CMK (cell line): ENCODE results near the gene KRTAP5-11.
"Not testable (repeated sequence)": the region's sequence is repeated elsewhere in the genome, so short reads cannot be mapped to it uniquely, and the experiment has no call there.

Experiments used
- DNase-seq: peaks from one replicate; pipeline ENCODE4 v3.0.0-alpha.2; 2010; ENCODE audit warnings: low read depth

Gene KRTAP5-11, protein sequence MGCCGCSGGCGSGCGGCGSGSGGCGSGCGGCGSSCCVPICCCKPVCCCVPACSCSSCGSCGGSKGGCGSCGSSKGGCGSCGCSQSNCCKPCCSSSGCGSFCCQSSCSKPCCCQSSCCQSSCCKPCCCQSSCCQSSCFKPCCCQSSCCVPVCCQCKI

DNA sequence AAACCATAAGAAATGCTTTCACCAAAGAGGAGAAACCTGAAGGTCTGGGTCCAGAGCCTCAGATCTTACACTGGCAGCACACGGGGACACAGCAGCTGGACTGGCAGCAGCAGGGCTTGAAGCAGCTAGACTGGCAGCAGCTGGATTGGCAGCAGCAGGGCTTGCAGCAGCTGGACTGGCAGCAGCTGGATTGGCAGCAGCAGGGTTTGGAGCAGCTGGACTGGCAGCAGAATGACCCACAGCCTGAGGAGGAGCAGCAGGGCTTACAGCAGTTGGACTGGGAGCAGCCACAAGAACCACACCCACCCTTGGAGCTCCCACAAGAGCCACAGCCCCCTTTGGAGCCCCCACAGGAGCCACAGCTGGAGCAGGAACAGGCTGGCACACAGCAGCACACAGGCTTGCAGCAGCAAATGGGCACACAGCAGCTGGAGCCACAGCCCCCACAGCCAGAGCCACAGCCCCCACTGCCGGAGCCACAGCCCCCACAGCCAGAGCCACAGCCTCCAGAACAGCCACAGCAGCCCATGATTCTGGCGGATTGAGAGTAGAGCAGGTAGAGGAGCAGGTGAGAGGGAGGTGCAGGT lies at the start of gene KRTAP5-11:
KRTAP5-11 (minus strand) TSS at position 567 of the 587 bp plus-strand sequence; CDS start at position 529, 38 bp downstream.
- no peak for DNase-seq

DNA sequence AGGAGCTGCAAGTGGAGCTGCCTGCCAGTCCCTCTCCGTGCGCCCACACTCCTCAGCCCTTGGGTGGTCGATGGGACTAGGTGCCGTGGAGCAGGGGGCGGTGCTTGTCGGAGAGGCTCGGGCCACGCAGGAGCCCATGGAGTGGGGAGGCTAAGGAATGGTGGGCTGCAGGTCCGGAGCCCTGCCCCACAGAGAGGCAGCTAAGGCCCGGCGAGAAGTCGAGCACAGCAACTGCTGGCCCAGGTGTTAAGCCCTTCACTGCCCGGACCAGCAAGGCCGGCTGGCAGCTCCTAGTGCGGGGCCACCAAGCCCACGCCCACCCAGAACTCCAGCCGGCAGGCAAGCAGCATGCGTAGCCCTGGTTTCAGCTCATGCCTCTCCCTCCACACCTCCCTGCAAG lies 48.9 kb upstream of the KRTAP5-11 start:
- not testable (repeated sequence) for DNase-seq

DNA sequence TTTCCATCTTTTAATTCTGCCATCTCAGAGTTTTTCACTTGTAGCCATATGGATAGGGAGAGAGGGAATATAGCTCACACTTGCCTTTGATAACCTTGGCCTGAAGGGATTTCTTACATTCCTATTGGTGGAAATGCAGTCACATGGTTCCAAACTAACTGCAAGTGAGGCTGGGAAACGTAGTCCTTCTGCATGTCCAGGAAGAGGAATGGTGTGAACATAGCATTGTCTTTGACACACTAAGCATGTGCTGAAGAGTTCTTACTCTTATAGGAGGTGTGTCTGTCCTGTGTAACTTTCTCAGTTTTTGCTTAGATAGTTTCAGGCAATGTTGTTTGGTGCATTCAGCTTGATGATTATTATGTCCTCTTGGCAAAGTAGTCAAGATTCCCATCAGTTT lies 47.4 kb upstream of the KRTAP5-11 start:
- DNase-seq = peak; percentile 49

DNA sequence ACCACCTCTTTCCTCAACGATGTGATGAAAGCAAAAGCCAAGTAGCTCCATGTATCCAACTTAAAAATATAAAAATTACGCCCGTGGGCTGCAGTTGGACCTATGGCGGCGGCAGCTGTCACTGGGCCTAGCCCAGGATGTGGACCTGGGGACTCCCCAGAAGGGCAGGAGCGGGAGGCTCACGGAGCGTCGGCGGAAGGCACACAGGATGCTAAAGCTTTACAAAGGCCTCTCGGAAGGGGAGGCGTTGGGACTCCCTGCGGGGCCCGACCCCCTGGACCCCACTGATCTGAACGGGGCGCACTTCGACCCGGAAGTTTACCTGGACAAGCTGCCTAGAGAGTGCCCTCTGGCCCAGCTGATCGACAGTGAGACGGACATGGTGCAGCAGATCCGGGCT lies 46.3 kb upstream of the KRTAP5-11 start:
- DNase-seq = not testable (repeated sequence)

DNA sequence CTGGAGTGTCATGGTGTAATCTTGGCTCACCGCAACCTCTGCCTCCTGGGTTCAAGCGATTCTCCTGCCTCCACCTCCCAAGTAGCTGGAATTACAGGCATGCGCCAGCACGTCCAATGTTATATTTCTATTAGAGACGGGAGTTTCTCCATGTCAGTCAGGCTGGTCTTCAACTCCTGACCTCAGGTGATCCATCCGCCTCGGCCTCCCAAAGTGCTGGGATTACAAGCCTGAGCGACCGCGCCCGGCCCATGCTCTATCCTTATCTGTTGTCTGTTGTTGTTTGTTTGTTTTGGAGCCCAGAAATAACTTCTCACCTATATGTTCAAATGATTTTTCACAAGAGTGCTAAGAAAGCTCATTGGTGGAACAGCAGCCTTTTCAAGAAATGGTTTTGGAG lies 40.6 kb upstream of the KRTAP5-11 start:
- not testable (repeated sequence) for DNase-seq

DNA sequence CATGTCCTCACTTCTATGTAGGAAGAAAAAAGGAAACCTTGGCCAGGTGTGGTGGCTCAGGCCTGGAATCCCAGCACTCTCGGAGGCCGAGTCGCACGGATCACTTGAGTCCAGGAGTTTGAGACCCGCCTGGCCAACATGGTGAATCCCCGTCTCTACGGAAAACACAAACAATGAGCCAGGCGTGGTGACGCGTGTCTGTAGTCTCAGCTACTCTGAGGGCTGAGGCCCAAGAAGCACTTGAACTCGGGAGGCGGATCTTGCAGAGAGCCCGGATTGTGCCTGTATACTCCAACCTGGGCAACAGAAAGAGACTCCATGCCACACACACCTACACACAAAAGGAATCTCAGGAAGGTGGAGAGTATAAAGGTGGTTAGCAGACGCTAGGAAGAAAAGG lies 39.9 kb upstream of the KRTAP5-11 start:
- not testable (repeated sequence) for DNase-seq

DNA sequence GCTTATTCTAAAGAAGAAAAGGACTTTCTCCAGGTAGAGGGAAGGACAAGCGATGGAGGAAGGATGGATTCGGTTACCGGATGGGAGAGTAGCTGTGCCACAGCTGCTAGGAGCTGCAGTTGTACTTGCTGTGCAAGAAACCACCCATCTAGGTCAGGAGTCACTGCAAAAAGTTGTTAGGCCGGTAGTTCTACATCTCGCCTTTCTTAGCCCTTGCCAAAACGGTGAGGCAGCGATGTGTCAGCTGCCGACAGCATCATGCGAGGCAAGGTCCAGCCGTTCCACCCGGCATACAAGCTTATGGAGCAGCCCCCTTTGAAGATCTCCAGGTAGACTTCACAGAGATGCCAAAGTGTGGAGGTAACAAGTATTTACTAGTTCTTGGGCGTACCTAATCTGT lies 32.3 kb upstream of the KRTAP5-11 start:
- DNase-seq = not testable (repeated sequence)

DNA sequence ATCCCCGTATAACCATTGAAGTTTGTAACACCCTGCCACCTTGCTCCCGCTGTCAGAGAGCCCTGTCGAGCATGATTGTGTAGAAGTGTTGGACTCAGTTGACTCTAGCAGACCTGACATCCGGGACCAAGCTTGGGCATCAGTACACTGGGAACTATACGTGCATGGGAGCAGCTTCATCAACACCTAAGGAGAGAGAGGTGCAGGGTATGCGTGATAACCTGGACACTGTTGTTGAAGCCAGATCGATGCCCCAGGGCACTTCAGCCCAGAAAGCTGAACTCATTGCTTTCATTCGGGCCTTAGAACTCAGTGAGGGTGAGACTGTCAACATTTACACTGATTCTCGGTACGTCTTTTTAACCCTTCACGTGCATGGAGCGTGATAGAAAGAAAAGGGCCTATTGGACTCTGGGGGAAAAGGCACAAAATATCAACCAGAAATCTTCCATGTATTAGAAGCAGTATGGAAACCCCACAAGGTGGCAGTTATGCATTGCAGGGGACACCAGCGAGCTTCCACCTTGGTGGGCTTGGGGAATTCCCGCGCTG lies 31.8 kb upstream of the KRTAP5-11 start:
- DNase-seq = not testable (repeated sequence)

DNA sequence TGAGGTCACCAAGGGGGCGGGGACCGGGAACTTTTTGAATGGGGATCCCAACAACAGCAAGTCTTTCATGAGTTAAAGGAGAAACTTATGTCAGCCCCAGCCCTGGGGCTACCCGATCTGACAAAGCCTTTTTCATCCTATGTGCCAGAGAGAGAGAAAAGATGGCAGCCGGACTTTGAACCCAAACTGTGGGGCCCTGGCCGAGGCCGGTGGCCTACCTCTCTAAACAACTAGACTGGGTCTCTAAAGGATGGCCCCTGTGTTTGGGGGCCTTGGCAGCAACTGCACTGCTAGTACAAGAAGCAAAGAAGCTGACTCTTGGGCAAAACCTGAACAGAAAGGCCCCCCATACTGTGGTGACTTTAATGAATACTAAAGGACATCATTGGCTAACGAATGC lies 31.3 kb upstream of the KRTAP5-11 start:
- not testable (repeated sequence) for DNase-seq

DNA sequence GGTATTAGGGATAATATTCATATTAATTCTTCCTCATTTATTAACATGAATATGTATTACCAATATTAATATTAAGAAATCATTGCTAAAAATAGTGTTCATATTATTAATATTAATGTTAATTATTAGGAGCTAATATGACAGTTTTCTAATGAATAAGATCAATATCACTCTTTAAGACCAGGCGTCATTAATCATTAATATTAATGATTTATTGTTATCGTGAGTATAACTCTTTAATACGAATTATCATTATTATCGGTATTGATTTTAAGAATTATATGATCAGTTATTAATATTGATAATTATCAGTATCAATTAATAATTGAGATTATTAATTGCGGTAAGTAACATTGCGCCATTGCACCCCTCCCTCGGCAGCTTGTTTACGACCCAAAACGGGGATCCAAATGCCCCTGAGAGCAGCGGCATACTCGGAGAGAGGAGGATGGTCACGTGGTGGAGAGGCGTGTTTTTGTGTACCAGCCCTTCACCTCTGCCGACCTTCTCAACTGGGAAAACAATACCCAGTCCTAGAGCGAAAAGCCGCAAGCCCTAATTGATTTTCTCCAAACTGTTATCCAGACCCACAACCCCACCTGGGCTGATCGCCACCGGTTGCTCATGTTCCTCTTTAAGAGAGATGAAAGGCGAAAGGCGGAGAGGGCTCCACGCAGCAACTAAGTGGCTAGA lies 28.7 kb upstream of the KRTAP5-11 start:
- not testable (repeated sequence) for DNase-seq

DNA sequence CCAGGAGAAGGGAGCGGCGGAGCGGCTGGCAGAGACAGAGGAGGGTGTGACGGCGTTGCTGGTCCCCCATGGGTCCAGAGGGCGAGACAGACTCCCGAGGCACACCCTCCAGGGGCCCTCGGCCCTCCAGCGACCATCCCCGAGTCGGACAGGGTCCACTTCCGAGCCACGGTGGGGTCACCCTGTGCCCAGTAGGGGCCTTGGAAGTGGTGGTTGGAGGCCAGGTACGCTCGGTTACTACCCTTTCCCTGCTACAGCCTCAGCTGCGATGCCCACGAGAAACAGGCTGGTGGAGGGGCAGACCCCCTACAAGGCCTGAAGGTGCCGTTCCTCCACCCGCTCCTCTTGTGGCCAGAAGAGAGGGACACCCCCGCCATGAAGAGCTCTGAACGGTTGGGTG lies 25.6 kb upstream of the KRTAP5-11 start:
- not testable (repeated sequence) for DNase-seq

DNA sequence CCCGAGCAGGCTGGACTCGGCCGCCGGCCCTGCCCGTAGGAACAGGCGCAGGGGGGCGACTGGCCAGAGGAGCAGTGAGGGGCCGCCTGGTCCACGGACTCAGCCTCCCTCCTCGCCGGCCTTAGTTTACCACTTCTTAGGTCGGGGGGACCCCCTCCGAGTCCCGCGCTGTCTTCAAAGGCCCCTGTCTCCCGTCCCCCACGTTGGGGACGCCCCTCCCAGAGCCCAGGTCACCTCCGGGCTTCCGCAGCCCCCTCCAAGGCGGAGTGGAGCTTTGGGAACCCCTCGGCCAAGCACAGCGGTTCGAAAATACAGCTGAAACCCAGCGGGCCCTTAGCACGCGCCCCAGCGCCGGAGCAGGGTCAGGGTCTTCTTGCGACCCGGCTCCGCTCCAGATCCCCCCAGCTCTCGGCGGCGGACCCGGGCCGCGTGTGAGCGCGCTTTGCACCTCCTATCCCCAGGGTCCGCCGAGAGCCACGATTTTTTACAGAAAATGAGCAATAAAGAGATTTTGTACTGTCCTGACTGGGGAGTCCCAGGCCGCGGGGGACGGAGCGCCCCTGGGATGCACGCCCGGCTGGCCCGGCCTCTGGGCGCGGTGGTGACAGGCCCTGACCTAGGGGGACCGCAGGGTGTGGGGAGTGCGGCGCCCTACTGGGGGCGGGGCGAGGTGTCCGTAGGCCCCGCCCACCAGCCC lies 25.0 kb upstream of the KRTAP5-11 start:
- DNase-seq = not testable (repeated sequence)

DNA sequence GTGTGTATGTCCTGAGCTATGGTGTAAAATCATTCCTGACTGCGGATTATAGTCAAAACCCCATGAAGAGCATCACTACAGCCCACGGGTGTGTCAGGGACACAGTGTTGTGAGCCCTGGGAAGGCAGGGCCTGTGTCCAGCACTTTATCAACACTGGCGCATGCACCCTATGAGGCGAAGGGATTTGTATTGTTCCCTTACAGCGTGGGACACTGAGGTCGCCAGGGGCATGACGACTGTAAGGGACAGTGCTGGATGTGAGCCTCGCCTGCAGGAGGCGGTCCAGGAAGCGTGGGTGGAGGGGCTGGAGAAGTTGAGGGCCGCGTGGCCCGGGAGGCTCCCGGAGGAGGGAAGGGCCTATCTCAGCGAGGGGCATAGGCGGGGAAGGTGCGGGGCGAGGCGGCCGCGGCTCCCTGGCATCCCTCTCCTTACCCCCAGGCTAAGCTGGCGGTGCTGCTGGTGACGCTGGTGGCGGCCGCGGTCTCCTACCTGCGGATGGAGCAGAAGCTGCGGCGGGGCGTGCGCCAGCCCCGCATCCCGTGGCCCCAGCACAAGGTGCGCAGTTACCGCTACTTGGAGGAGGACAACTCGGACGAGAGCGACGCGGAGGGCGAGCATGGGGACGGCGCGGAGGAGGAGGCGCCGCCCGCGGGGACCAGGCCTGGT lies 24.3 kb upstream of the KRTAP5-11 start:
- not testable (repeated sequence) for DNase-seq

DNA sequence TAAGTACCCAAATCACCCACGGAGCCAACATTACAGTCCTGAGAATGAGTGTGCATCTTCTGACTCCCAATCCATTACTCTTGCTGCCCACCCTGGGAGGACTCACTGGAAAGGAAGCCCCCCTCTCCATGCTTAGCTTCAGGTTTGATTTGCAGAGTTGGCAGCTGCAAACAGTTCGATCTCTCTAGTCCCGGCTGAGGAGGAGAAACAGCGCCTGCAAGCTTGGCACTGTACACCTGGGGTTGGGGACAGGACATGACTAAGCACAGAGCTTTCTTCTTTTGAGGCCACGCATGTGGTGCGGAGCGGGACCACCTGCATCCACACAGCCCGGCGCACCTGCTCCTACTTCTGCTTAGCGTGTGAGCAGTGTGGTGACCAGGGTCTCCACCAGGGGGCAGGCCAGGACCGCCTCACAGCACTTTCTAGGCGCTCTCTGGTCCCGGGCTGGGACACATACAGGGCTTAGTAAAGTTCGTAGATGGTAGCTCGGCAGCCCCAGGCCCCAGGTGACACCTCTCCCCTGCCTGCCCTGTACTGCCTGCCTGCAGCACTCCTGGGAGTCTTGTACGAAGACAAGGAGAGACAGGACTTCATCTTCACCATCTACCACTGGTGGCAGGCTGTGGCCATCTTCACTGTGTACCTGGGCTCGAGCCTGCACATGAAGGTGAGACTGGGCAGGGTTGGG lies 22.3 kb upstream of the KRTAP5-11 start:
- not testable (repeated sequence) for DNase-seq

DNA sequence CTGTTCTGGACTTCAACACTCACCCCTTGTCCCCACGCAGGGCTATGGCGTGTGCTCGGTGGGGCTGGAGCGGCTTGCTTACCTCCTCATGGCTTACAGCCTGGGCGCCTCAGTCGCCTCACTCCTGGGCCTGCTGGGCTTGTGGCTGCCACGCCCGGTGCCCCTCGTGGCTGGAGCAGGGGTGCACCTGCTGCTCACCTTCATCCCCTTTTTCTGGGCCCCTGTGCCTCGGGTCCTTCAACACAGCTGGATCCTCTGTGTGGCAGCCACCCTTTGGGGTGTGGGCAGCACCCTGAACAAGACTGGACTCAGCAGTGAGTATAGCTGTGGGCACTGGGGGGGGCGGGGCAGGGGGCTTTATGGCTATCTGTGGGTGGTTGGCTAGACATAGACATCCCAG lies 20.5 kb upstream of the KRTAP5-11 start:
- DNase-seq = not testable (repeated sequence)

DNA sequence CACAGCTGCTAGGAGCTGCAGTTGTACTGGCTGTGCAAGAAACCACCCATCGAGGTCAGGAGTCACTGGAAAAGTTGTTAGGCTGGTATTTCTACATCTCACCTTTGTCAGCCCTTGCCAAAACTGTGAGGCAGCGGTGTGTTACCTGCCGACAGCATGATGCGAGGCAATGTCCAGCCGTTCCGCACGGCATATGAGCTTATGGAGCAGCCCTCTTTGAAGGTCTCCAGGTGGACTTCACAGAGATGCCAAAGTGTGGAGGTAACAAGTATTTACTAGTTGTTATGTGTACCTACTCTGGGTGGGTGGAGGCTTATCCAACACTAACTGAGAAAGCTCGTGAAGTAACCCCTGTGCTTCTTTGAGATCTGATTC lies 6.9 kb upstream of the KRTAP5-11 start:
- not testable (repeated sequence) for DNase-seq

DNA sequence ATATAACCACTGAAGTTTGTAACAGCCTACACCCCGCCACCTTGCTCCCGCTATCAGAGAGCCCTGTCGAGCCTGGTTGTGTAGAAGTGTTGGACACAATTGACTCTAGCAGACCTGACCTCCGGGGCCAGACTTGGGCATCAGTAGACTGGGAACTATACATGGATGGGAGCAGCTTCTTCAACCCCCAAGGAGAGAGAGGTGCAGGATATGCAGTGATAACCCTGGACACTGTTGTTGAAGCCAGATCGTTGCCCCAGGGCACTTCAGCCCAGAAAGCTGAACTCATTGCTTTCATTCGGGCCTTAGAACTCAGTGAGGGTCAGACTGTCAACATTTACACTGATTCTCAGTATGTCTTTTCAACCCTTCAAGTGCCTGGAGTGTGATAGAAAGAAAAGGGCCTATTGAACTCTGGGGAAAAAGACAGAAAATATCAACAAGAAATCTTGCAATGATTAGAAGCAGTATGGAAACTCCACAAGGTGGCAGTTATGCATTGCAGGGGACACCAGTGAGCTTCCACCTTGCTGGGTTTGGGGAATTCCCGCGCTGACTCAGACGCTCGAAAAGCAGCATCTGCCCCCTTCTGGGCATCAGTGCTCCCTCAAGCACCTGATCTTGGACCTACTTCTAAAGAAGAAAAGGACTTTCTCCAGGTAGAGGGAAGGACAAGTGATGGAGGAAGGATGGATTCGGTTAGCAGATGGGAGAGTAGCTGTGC lies 6.3 kb upstream of the KRTAP5-11 start:
- DNase-seq = not testable (repeated sequence)

DNA sequence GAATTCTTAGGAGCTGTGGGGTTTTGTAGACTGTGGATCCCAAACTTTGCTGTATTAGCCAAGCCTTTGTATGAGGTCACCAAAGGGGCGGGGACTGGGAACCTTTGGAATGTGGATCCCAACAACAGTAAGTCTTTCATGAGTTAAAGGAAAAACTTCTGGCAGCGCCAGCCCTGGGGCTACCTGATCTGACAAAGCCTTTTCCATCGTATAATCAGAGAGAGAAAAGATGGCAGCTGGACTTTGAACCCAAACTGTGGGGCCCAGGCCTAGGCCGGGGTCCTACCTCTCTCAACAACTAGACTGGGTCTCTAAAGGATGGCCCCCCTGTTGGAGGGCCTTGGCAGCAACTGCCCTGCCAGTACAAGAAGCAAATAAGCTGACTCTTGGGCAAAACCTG lies 5.6 kb upstream of the KRTAP5-11 start:
- DNase-seq = not testable (repeated sequence)

DNA sequence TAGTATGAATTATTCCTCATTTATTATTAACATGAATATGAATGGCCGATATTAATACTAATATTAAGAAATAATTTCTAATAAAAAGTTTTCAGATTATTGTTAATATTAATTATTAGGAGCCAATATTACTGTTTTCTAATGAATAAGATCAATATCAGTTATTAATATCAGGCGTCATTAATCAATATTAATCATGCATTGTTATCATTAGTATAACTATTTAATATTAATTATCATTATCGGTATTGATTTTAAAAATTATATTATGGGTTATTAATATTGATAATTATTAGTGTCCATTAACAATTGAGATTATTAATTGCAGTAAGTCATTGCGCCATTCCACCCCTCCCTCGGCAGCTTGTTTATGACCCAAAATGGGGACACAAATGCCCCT lies 3.0 kb upstream of the KRTAP5-11 start:
- DNase-seq = not testable (repeated sequence)

DNA sequence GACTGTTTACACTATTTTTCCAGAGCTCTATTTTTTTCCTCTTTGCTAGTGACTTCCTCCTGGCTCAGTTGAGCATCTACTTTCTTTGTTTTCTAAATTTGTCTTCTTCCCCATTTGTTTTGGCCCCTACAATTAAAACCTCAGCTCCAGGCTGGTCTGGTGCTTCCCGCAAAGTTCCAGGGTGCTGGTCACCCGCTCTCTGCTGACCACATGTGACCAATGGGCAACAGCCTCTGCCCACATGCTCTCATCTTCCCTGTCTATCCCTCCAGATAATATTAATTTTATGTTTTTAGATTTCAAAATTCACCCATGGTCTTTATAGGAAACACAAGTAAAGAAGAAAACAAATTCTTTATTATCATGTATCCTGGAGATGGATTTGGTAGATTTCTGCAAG lies 294 bp upstream of the KRTAP5-11 start:
- DNase-seq = not testable (repeated sequence)

DNA sequence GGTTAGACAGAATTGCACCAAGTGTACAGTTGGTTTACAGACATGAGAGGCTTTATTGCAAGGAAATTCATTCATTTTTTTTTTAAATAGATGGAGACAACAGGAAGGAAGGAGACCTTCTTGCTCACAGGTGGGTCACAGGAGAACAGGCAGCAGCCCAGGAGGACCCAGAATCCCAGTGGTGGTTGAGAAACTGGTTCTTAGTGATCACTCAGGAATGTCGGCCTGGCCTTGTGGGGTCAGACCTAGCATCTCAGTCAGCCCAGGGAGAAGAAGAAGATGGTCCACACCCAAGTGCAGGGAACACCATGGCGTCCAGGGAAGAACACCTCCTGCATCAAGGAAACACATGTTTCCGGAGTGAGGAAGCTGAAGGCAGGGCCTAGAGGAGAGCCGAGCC lies 849 bp downstream of the KRTAP5-11 start:
- DNase-seq = no peak
